Endothelial cell of umbilical vein (primary cell): ENCODE measurements around the gene PSMC1. TPM values are rescaled to one million over a fixed set of nuclear protein-coding genes. Genes with fewer than 3 reads are reported as not detected.
A peak's percentile ranks its signal among the peaks of the same experiment; 100 is the strongest.

Source experiments
- BruUV-seq: library from RNA; stranded (reverse); fragments of 400-500 nt; replicated peaks from 2 replicates; lab custom pipeline; 2021; lab: Mats Ljungman, UMichigan
- CTCF ChIA-PET: fragments of 300-600, 350-600 bp; sonication (Branson Sonifier 250); formaldehyde crosslinking; loops from one replicate; lab custom pipeline; 2021; ENCODE audit warnings: antibody characterized with exemption, inconsistent platforms; lab: Charles Lee
- POLR2A ChIA-PET: fragments of 300-600, 350-600 bp; sonication (Branson Sonifier 250); formaldehyde crosslinking; loops from one replicate; lab custom pipeline; 2021; ENCODE audit warnings: antibody characterized with exemption, inconsistent platforms; lab: Charles Lee
- DNase-seq: peaks from one replicate; pipeline ENCODE4 v3.0.0-alpha.2; 2011; ENCODE audit warnings: low read depth, low spot score
- FAIRE-seq: peaks from 2 replicates; lab custom pipeline; 2011; peaks lifted over from hg19 to GRCh38; lab: Jason Lieb, UNC
- H2AFZ ChIP-seq: 2 replicates; pipeline ENCODE4 v1.6.0; 2012; ENCODE audit warnings: low read depth, low read length, control low read depth, inconsistent platforms
- H3K27ac ChIP-seq: 2 replicates; pipeline ENCODE4 v1.5.1; 2011; ENCODE audit warnings: low read depth, mild to moderate bottlenecking, control low read depth, low read length, moderate library complexity; ENCODE audit not compliant: insufficient read depth
- H3K27me3 ChIP-seq, 2 experiments: 2 replicates each; pipeline versions ENCODE4 v1.6.0 to v1.6.1; 2011; ENCODE audit warnings: low read length in 2 of 2, mixed read lengths in 1 of 2; ENCODE audit not compliant: control insufficient read depth in 2 of 2, insufficient read depth in 2 of 2
- H3K36me3 ChIP-seq, 2 experiments: 2 replicates in 1 of 2; 3 replicates in 1 of 2; pipeline ENCODE4 v1.5.1; 2011; ENCODE audit warnings: low read length in 2 of 2, mild to moderate bottlenecking in 1 of 2, moderate library complexity in 1 of 2; ENCODE audit not compliant: control insufficient read depth in 2 of 2, insufficient read depth in 2 of 2; ENCODE audit errors: extremely low read depth in 1 of 2
- H3K4me1 ChIP-seq: 3 replicates; pipeline ENCODE4 v1.5.1; 2011; ENCODE audit warnings: mild to moderate bottlenecking, low read length; ENCODE audit not compliant: control insufficient read depth, insufficient read depth; ENCODE audit errors: extremely low read depth
- H3K4me2 ChIP-seq: 2 replicates; pipeline ENCODE4 v1.6.1; 2011; ENCODE audit warnings: low read length, control low read depth, mixed read lengths; ENCODE audit not compliant: insufficient read depth
- H3K4me3 ChIP-seq, 3 experiments: fragments of 200-600 bp in 1 of 3; sonication (generic), shearing (Covaris generic) in 1 of 3; replicated peaks in 1 of 3; 2 replicates each; pipeline ENCODE4 v1.5.1; 2011 to 2016; ENCODE audit warnings: control low read depth in 3 of 3, low read length in 3 of 3, mild to moderate bottlenecking in 2 of 3, inconsistent platforms in 1 of 3, low read depth in 1 of 3, moderate library complexity in 1 of 3; ENCODE audit not compliant: insufficient read depth in 1 of 3
- H3K79me2 ChIP-seq: 2 replicates; pipeline ENCODE4 v1.6.0; 2012; ENCODE audit warnings: low read length, inconsistent platforms; ENCODE audit not compliant: control insufficient read depth, insufficient read depth
- H3K9ac ChIP-seq: replicated peaks from 2 replicates; pipeline ENCODE3; 2011; ENCODE audit warnings: low read length, control low read depth; ENCODE audit not compliant: insufficient read depth; ENCODE audit errors: extremely low read depth
- H3K9me1 ChIP-seq: replicated peaks from 3 replicates; pipeline ENCODE4 v1.6.0; 2011; ENCODE audit warnings: mild to moderate bottlenecking, low read length; ENCODE audit not compliant: control insufficient read depth, insufficient read depth; ENCODE audit errors: extremely low read depth
- H3K9me3 ChIP-seq: replicated peaks from 2 replicates; pipeline ENCODE4 v1.5.1; 2012; ENCODE audit warnings: low read length, inconsistent platforms; ENCODE audit not compliant: control insufficient read depth, insufficient read depth
- H4K20me1 ChIP-seq: replicated peaks from 2 replicates; pipeline ENCODE3; 2011; ENCODE audit warnings: mild to moderate bottlenecking, low read length; ENCODE audit not compliant: control insufficient read depth, insufficient read depth; ENCODE audit errors: extremely low read depth
- CTCF ChIP-seq, 2 donors: IDR thresholded peaks; 1 replicate in 1 of 2; 2 replicates in 1 of 2; pipeline ENCODE4 v1.5.1; 2011; ENCODE audit warnings: low read length in 2 of 2, mild to moderate bottlenecking in 2 of 2, moderate library complexity in 2 of 2, control low read depth in 1 of 2, inconsistent platforms in 1 of 2, low read depth in 1 of 2; ENCODE audit not compliant: insufficient read depth in 1 of 2; ENCODE audit errors: extremely low read depth in 1 of 2
- EZH2 ChIP-seq: IDR thresholded peaks from 2 replicates; pipeline ENCODE4 v1.6.1; 2012; ENCODE audit warnings: borderline replicate concordance, low read depth, mild to moderate bottlenecking, moderate library complexity, low read length, inconsistent platforms; ENCODE audit not compliant: severe bottlenecking
- FOS ChIP-seq: IDR thresholded peaks from 2 replicates; pipeline ENCODE4 v1.6.1; 2011; ENCODE audit warnings: mild to moderate bottlenecking, low read length, moderate library complexity, borderline replicate concordance; ENCODE audit not compliant: insufficient read depth
- GATA2 ChIP-seq: IDR thresholded peaks from 2 replicates; pipeline ENCODE4 v1.7.0; 2011; ENCODE audit warnings: low read depth, mild to moderate bottlenecking, moderate library complexity, mixed read lengths, low read length; ENCODE audit not compliant: insufficient read length, insufficient read depth
- JUN ChIP-seq: IDR thresholded peaks from 2 replicates; pipeline ENCODE4 v1.6.1; 2011; ENCODE audit warnings: borderline replicate concordance, low read depth; ENCODE audit not compliant: insufficient read length, insufficient read depth
- MYC ChIP-seq: IDR thresholded peaks from one replicate; pipeline ENCODE4 v1.6.1; 2011; ENCODE audit warnings: mild to moderate bottlenecking, low read depth, low read length
- POLR2A ChIP-seq: IDR thresholded peaks from 2 replicates; pipeline ENCODE4 v1.6.1; 2012; ENCODE audit warnings: low read depth, mild to moderate bottlenecking, control low read depth, low read length
- POLR2AphosphoS5 ChIP-seq: IDR thresholded peaks from 2 replicates; pipeline ENCODE4 v1.6.1; 2012; ENCODE audit warnings: low read depth, mild to moderate bottlenecking, control low read depth, low read length, moderate library complexity; ENCODE audit not compliant: insufficient read depth
- dilution Hi-C: fragments of 300-500 bp; cut with MboI; formaldehyde crosslinking; loops from one replicate; pipeline ENCODE4 v1.15.0; 2019; ENCODE audit warnings: low sequenced_read_pairs; ENCODE audit not compliant: extremely low pct_ligation_motif_present
- intact Hi-C: fragments of 100-400 bp; cut with micrococcal nuclease; formaldehyde crosslinking; loops from one replicate; pipeline ENCODE4 v1.10.0; 2022
- polyA plus RNA-seq, 4 experiments: library from polyadenylated mRNA; depleted of rRNA in 3 of 4; stranded (reverse) in 3 of 4; unstranded in 1 of 4; fragments of >200 nt; gene quantifications; 2 replicates each; pipeline versions ENCODE4 v1.2.1 to v1.2.3, GENCODE V29; 2011 to 2012; ENCODE audit warnings: missing spikeins in 1 of 4
- total RNA-seq: library from RNA; stranded (reverse); gene quantifications from 2 replicates; pipeline ENCODE4 v1.2.3, GENCODE V29; 2021
- TF ChIP-seq, protein P1 (sequence below): IDR thresholded peaks from 2 replicates; pipeline ENCODE4 v1.6.1; 2011; ENCODE audit not compliant: insufficient read depth, insufficient read length

The PSMC1 gene
- total and polyA plus RNA-seq, 2 donors (not counting 3 experiments of a cell fraction or from before 2014, with no cell fraction given) = 77.4 to 129 TPM

DNA sequence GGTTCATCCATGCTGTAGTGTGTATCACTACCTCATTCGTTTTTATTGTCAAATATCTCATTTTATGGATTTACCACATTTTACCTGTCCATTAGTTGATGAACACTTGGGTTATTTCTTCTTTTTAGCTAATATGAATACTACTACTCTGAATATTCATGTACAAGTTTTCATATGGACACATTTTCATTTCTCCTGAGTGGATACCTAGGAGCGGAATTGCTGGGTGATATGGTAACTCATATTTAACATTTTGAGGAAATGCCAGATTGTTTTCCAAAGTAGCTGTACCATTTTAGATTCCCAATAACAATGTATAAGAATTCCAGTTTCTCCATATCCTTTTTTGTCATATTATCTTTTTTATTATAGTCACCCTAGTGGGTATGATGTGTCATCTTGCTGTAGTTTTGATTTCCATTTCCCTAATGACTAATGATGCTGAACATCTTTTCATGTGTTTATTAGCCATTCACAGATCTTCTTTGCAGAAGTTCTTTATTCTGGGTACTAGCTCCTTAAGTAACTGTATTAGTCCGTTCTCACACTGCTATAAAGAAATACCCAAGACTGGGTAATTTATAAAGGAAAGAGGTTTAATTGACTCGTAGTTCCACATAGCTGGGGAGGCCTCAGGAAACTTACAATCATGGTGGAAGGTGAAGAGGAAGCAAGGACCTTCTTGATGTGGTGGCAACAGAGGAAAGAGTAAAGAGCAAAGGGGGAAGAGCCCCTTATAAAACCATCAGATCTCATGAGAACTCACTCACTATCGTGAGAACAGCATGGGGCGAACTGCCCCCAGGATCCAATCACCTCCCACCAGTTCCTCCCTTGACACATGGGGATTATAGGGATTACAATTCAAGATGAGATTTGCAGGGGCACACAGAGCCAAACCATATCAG is 63.5 kb downstream of the PSMC1 start:
- Histone ChIP-seq H3K4me3 (no peak overlapping the region), H3K27ac (no peak overlapping the region), H3K79me2 (peaks cover 14% of the 10 kb centered on the region), H3K27me3 (no peaks in the 10 kb centered on the region), H3K9me3 (no peaks in the 10 kb centered on the region), H3K36me3 (peaks cover 0 to 1% of the 10 kb centered on the region in 2 experiments), H3K9ac (no peak overlapping the region), H3K9me1 (no peaks in the 10 kb centered on the region), H4K20me1 (no peaks in the 10 kb centered on the region), H2AFZ (no peak overlapping the region), H3K4me1 (no peaks in the 10 kb centered on the region), H3K4me2 (no peak overlapping the region)
- BruUV-seq = no TSS peak
- TF ChIP-seq POLR2AphosphoS5 = no peak
- TF ChIP-seq, protein P1, sequence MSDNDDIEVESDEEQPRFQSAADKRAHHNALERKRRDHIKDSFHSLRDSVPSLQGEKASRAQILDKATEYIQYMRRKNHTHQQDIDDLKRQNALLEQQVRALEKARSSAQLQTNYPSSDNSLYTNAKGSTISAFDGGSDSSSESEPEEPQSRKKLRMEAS = no peak
- no peak for TF ChIP-seq EZH2
- no peak for TF ChIP-seq GATA2
- no peak for TF ChIP-seq POLR2A
- TF ChIP-seq FOS = peak; percentile 23
- intact Hi-C loops (no loop called here), dilution Hi-C loops (no loop called here)
- DNase-seq (no peak), FAIRE-seq (no peak)
- POLR2A ChIA-PET = no interaction called here
- CTCF ChIA-PET = no interaction called here

- FAIRE-seq = no peak
- H3K79me2 ChIP-seq = peaks cover 16% of the 10 kb centered on the region
- CTCF ChIA-PET = interaction anchor here (0.6 to 1.0 kb wide), 3 partner anchors 314 to 437 kb away, joined by 3 to 5 read pairs (median 4); no protein-coding TSS in a partner anchor
- H3K4me2 ChIP-seq = no peak overlapping the region
- no peak overlapping the region for H2AFZ ChIP-seq
- no peak for DNase-seq
- H3K9me1 ChIP-seq = no peaks in the 10 kb centered on the region
- intact Hi-C loops (no loop called here), dilution Hi-C loops (no loop called here)
- H4K20me1 ChIP-seq = no peaks in the 10 kb centered on the region
- H3K36me3 ChIP-seq = no peaks in the 10 kb centered on the region
- no peak overlapping the region for H3K9ac ChIP-seq
- TF ChIP-seq POLR2A = no peak
- TF ChIP-seq POLR2AphosphoS5 = no peak
- TF ChIP-seq, protein P1 = no peak
- TF ChIP-seq CTCF (IDR thresholded peaks at IDR 0.05; ENCODE audit: extremely low read depth in 1 of 2, insufficient read depth in 1 of 2, low read depth in 1 of 2, low read length in 2 of 2) = no peak
- TF ChIP-seq GATA2 = no peak
- no peak for TF ChIP-seq EZH2
- no peak for TF ChIP-seq MYC
- no peak for TF ChIP-seq FOS
- TF ChIP-seq JUN = no peak
- POLR2A ChIA-PET = no interaction called here
- H3K4me1 ChIP-seq = no peaks in the 10 kb centered on the region
- no TSS peak for BruUV-seq
- no peak overlapping the region for H3K27ac ChIP-seq
- H3K27me3 ChIP-seq = no peaks in the 10 kb centered on the region
- no peaks in the 10 kb centered on the region for H3K9me3 ChIP-seq
- H3K4me3 ChIP-seq = no peak overlapping the region
These were observed 65.5 kb downstream of the PSMC1 start for GRCh38 chr14:90321891-90322290.
